K562 (cell line): Measurements from ENCODE around the gene ARHGAP22. TPM values are rescaled to one million over a fixed set of nuclear protein-coding genes. Genes with fewer than 3 reads are reported as not detected.

ENCODE experiments used
- ATAC-seq: fragments of 200-7000 bp; cut with Tn5 transposase; 3 replicates; pipeline ENCODE4 v1.9.1; 2020; ENCODE audit warnings: moderate library complexity
- BruUV-seq: library from RNA; stranded (reverse); fragments of 400-500 nt; replicated peaks from 2 replicates; lab custom pipeline; 2021; lab: Mats Ljungman, UMichigan
- CTCF ChIA-PET: fragments of 300-600 bp; formaldehyde crosslinking; extraction: SDS; loops from one replicate; lab custom pipeline; 2021; ENCODE audit warnings: low intra/inter-chr PET ratio; lab: Yijun Ruan, JAX
- POLR2A ChIA-PET: fragments of 300-600, 350-650 bp; sonication (Branson Sonifier 250); formaldehyde crosslinking; extraction: SDS; loops from one replicate; lab custom pipeline; 2021; ENCODE audit warnings: antibody characterized with exemption, inconsistent platforms; lab: Yijun Ruan, JAX
- DNase-seq, 4 experiments: peaks; one replicate each; pipeline versions ENCODE4 v3.0.0 to v3.0.0-alpha.2; 2011 to 2018; ENCODE audit warnings: low spot score in 3 of 4, mixed read lengths in 3 of 4; ENCODE audit errors: extremely low read depth in 1 of 4
- FAIRE-seq: peaks from 2 replicates; lab custom pipeline; 2011; peaks lifted over from hg19 to GRCh38; lab: Jason Lieb, UNC
- H2AFZ ChIP-seq: 2 replicates; pipeline ENCODE4 v1.6.0; 2011; ENCODE audit warnings: low read depth, low read length, control low read depth, inconsistent platforms
- H3K27ac ChIP-seq: fragments of 200-600 bp; 3 replicates; pipeline ENCODE4 v1.8.0; 2011; ENCODE audit warnings: low read depth, mild to moderate bottlenecking, control low read depth, inconsistent platforms, low read length, moderate library complexity, mixed read lengths; ENCODE audit errors: extremely low read depth
- H3K27me3 ChIP-seq, 2 experiments: fragments of 300-600 bp in 1 of 2; 2 replicates in 1 of 2; 3 replicates in 1 of 2; pipeline versions ENCODE4 v1.6.0 to v1.8.0; 2011; ENCODE audit warnings: inconsistent platforms in 2 of 2, low read length in 2 of 2, mild to moderate bottlenecking in 1 of 2, mixed read lengths in 1 of 2, moderate library complexity in 1 of 2; ENCODE audit not compliant: control insufficient read depth in 2 of 2, insufficient read depth in 2 of 2
- H3K36me3 ChIP-seq: fragments of 300-600 bp; 3 replicates; pipeline ENCODE4 v1.8.0; 2011; ENCODE audit warnings: mild to moderate bottlenecking, low read length, inconsistent platforms; ENCODE audit not compliant: control insufficient read depth, insufficient read depth
- H3K4me1 ChIP-seq, 2 experiments: fragments of 200-600 bp in 1 of 2; replicated peaks in 1 of 2; 2 replicates in 1 of 2; 3 replicates in 1 of 2; pipeline versions ENCODE4 v1.5.1 to v1.8.0; 2011; ENCODE audit warnings: inconsistent platforms in 2 of 2, low read length in 2 of 2, mild to moderate bottlenecking in 1 of 2, mixed read lengths in 1 of 2, moderate library complexity in 1 of 2; ENCODE audit not compliant: control insufficient read depth in 2 of 2, insufficient read depth in 2 of 2
- H3K4me2 ChIP-seq: 2 replicates; pipeline ENCODE4 v1.6.1; 2011; ENCODE audit warnings: low read length, control low read depth, inconsistent platforms, mixed read lengths; ENCODE audit not compliant: insufficient read depth
- H3K4me3 ChIP-seq: fragments of 200-600 bp; sonication (generic), shearing (Covaris generic); 2 replicates; pipeline ENCODE4 v1.5.1; 2016; ENCODE audit warnings: control low read depth, inconsistent platforms
- H3K79me2 ChIP-seq: fragments of 200-600 bp; 3 replicates; pipeline ENCODE4 v1.8.0; 2011; ENCODE audit warnings: low read length, inconsistent platforms; ENCODE audit not compliant: control insufficient read depth, insufficient read depth
- H3K9ac ChIP-seq, 2 experiments: 2 replicates each; pipeline versions ENCODE4 v1.6.0 to v1.6.1; 2011; ENCODE audit warnings: low read depth in 2 of 2, low read length in 2 of 2, control low read depth in 1 of 2, inconsistent platforms in 1 of 2, mild to moderate bottlenecking in 1 of 2, mixed read lengths in 1 of 2; ENCODE audit not compliant: insufficient read depth in 1 of 2
- H3K9me1 ChIP-seq: one replicate; pipeline ENCODE4 v1.6.0; 2011; ENCODE audit warnings: inconsistent platforms, mild to moderate bottlenecking, low read length, moderate library complexity; ENCODE audit not compliant: control insufficient read depth, insufficient read depth
- H3K9me3 ChIP-seq: replicated peaks from 2 replicates; pipeline ENCODE4 v1.5.1; 2011; ENCODE audit warnings: low read depth, low read length, inconsistent platforms; ENCODE audit not compliant: control insufficient read depth, insufficient read depth
- H4K20me1 ChIP-seq: replicated peaks from 2 replicates; pipeline ENCODE4 v1.6.1; 2011; ENCODE audit warnings: low read length, inconsistent platforms, mixed read lengths; ENCODE audit not compliant: control insufficient read depth, insufficient read depth
- ARNT ChIP-seq, 2 experiments: fragments of 450-650 bp; IDR thresholded peaks; 2 replicates each; pipeline ENCODE4 v1.6.1; 2016; ENCODE audit warnings: mild to moderate bottlenecking in 1 of 2
- CC2D1A ChIP-seq: fragments of 450-650 bp; IDR thresholded peaks from 2 replicates; pipeline ENCODE4 v1.6.1; 2017; ENCODE audit warnings: mild to moderate bottlenecking
- FIP1L1 ChIP-seq: fragments of 200-400 bp; formaldehyde crosslinking; IDR thresholded peaks from 2 replicates; pipeline ENCODE4 v1.6.1; 2018; ENCODE audit warnings: mild to moderate bottlenecking, low read depth, low read length; ENCODE audit not compliant: poor library complexity, severe bottlenecking
- GATAD2A ChIP-seq: fragments of 450-650 bp; IDR thresholded peaks from 2 replicates; pipeline ENCODE4 v1.6.1; 2017
- KAT2B ChIP-seq: IDR thresholded peaks from one replicate; pipeline ENCODE4 v1.6.1; 2012; ENCODE audit warnings: low read depth, mild to moderate bottlenecking, control low read depth, inconsistent platforms, low read length, moderate library complexity
- NFRKB ChIP-seq: fragments of 450-650 bp; IDR thresholded peaks from 2 replicates; pipeline ENCODE4 v1.6.1; 2016; ENCODE audit warnings: low read depth
- PTBP1 ChIP-seq: fragments of 200-400 bp; formaldehyde crosslinking; IDR thresholded peaks from 2 replicates; pipeline ENCODE4 v1.6.1; 2017; ENCODE audit warnings: low read depth, low read length
- RBM25 ChIP-seq: fragments of 200-400 bp; formaldehyde crosslinking; IDR thresholded peaks from 2 replicates; pipeline ENCODE4 v1.6.1; 2018; ENCODE audit warnings: low read length, low read depth, moderate library complexity; ENCODE audit not compliant: severe bottlenecking
- ZNF707 ChIP-seq: fragments of 250-450 bp; sonication (Bioruptor Pico); conservative IDR thresholded peaks from 2 replicates; pipeline ENCODE4 v1.8.0; 2022; ENCODE audit warnings: inconsistent platforms, mild to moderate bottlenecking, moderate library complexity
- WGBS: fragments of 100-300 bp; shearing (Covaris generic); methylation state at CpG from one replicate; pipeline ENCODE4 v1.1.6; 2016; ENCODE audit warnings: low coverage, mixed read lengths; ENCODE audit not compliant: insufficient coverage; ENCODE audit errors: missing lambda C conversion rate; 5-methylcytosine and 5-hydroxymethylcytosine counted together
- in situ Hi-C: fragments of 300-500 bp; cut with MboI; formaldehyde crosslinking; loops from 4 replicates; pipeline ENCODE4 v1.15.0; 2018; ENCODE audit warnings: inconsistent platforms, mixed read lengths
- intact Hi-C: fragments of 100-400 bp; cut with micrococcal nuclease; formaldehyde crosslinking; loops from 2 replicates; pipeline ENCODE4 v1.14.2; 2022
- polyA plus RNA-seq, 8 experiments: library from polyadenylated mRNA; depleted of rRNA in 4 of 8; stranded (reverse) in 5 of 8; unstranded in 3 of 8; fragments of >200 nt; fragmentation: Nextera tagmentation in 2 of 8; fragmentation: Illumina TruSeq in 1 of 8; extraction: Ambion mirVana in 2 of 8; extraction: Trizol in 1 of 8; gene quantifications; 2 replicates each; pipeline versions ENCODE4 v1.2.1 to v1.2.3, GENCODE V29; 2011 to 2014; ENCODE audit warnings: inconsistent platforms in 1 of 8, missing spikeins in 1 of 8
- total RNA-seq, 7 experiments: library from RNA; depleted of rRNA in 6 of 7; stranded (reverse); fragments of >200 nt in 6 of 7; fragmentation: Illumina TruSeq in 2 of 7; extraction: Trizol in 2 of 7; gene quantifications; 2 replicates each; pipeline versions ENCODE4 v1.2.1 to v1.2.3, GENCODE V29; 2011 to 2021; ENCODE audit warnings: low replicate concordance in 1 of 7

The ARHGAP22 gene
- total and polyA plus RNA-seq, 9 of the 15 experiments (the other 6 are each of a cell fraction or from before 2014, with no cell fraction given): 1.3 to 28.1 (median 12.7) TPM

GRCh38 chr10:48610585-48611093 lies 5.8 kb upstream of the ARHGAP22 start:
- Histone ChIP-seq H3K79me2 (no peaks in the 10 kb centered on the region), H3K4me1 (no peaks in the 10 kb centered on the region), H3K4me3 (no peak overlapping the region), H3K4me2 (no peak overlapping the region), H3K9me3 (no peaks in the 10 kb centered on the region), H3K27me3 (peaks cover 8 to 13% of the 10 kb centered on the region in 2 experiments), H3K36me3 (no peaks in the 10 kb centered on the region), H3K9ac (no peak overlapping the region), H3K27ac (no peak overlapping the region), H3K9me1 (no peaks in the 10 kb centered on the region), H2AFZ (no peak overlapping the region), H4K20me1 (no peaks in the 10 kb centered on the region; the same call in 1 of the 2 replicates)
- no TSS peak for BruUV-seq
- POLR2A ChIA-PET: interaction anchor here (0.6 kb wide), 1 partner anchor 197 kb away, joined by 4 read pairs; no protein-coding TSS in a partner anchor
- DNase-seq: no peak
- WGBS: 0% methylated on average over 4 of the region's 4 CpGs
- in situ Hi-C loops: no loop called here
- FAIRE-seq: no peak
- intact Hi-C loops: no loop called here
- CTCF ChIA-PET: no interaction called here
- ATAC-seq: no peak
- TF ChIP-seq CC2D1A: no peak
- TF ChIP-seq KAT2B: no peak
- no peak for TF ChIP-seq ZNF707 (CRISPR knock-in tag)
- no peak for TF ChIP-seq PTBP1
- TF ChIP-seq NFRKB: no peak
- no peak for TF ChIP-seq ARNT (IDR thresholded peaks at IDR 0.05)
- no peak for TF ChIP-seq FIP1L1
- TF ChIP-seq GATAD2A: no peak
- no peak for TF ChIP-seq RBM25
